CD14-positive monocyte (primary cell): ENCODE results near the gene COPG2. TPM values are rescaled to one million over a fixed set of nuclear protein-coding genes. Genes with fewer than 3 reads are reported as not detected.
"Not testable (repeated sequence)": the region's sequence is repeated elsewhere in the genome, so short reads cannot be mapped to it uniquely, and the experiment has no call there.

ENCODE experiments used
- DNase-seq, 3 donors: peaks; one replicate each; pipeline ENCODE4 v3.0.0-alpha.2; 2011 to 2022
- H2AFZ ChIP-seq: 2 replicates; pipeline ENCODE4 v1.6.0; 2012; ENCODE audit warnings: mild to moderate bottlenecking, low read depth, low read length, inconsistent platforms; ENCODE audit not compliant: insufficient read depth, poor library complexity, severe bottlenecking
- H3K27ac ChIP-seq, 2 donors: 1 replicate in 1 of 2; 2 replicates in 1 of 2; pipeline ENCODE4 v1.5.1; 2012 to 2013; ENCODE audit warnings: low read length in 2 of 2, control low read depth in 1 of 2, inconsistent platforms in 1 of 2, low read depth in 1 of 2, mild to moderate bottlenecking in 1 of 2
- H3K27me3 ChIP-seq, 2 donors: one replicate each; pipeline versions ENCODE4 v1.6.0 to v1.6.1; 2011 to 2013; ENCODE audit warnings: low read length in 2 of 2; ENCODE audit not compliant: control insufficient read depth in 2 of 2, insufficient read depth in 2 of 2
- H3K36me3 ChIP-seq, 2 donors: replicated peaks in 1 of 2; 1 replicate in 1 of 2; 2 replicates in 1 of 2; pipeline versions ENCODE4 v1.5.1 to v1.6.1; 2012 to 2013; ENCODE audit warnings: low read length in 2 of 2, control low read depth in 1 of 2, inconsistent platforms in 1 of 2, mild to moderate bottlenecking in 1 of 2; ENCODE audit not compliant: insufficient read depth in 2 of 2, control insufficient read depth in 1 of 2
- H3K4me1 ChIP-seq, 2 donors: 1 replicate in 1 of 2; 2 replicates in 1 of 2; pipeline versions ENCODE4 v1.5.1 to v1.6.1; 2012 to 2013; ENCODE audit warnings: low read length in 2 of 2, control low read depth in 1 of 2, inconsistent platforms in 1 of 2, mild to moderate bottlenecking in 1 of 2, moderate library complexity in 1 of 2; ENCODE audit not compliant: insufficient read depth in 2 of 2, control insufficient read depth in 1 of 2
- H3K4me2 ChIP-seq: replicated peaks from 2 replicates; pipeline ENCODE3; 2012; ENCODE audit warnings: low read length, moderate library complexity, mild to moderate bottlenecking; ENCODE audit not compliant: poor library complexity, severe bottlenecking; ENCODE audit errors: extremely low read depth
- H3K4me3 ChIP-seq, 3 experiments: fragments of 200-600 bp in 1 of 3; sonication (generic) in 1 of 3; replicated peaks in 1 of 3; 1 replicate in 2 of 3; 2 replicates in 1 of 3; pipeline ENCODE4 v1.5.1; 2011 to 2013; ENCODE audit warnings: low read length in 3 of 3, mild to moderate bottlenecking in 3 of 3, control low read depth in 2 of 3, low read depth in 2 of 3, inconsistent platforms in 1 of 3, moderate library complexity in 1 of 3
- H3K79me2 ChIP-seq: 2 replicates; pipeline ENCODE4 v1.6.0; 2012; ENCODE audit warnings: mild to moderate bottlenecking, control low read depth, inconsistent platforms, low read length, moderate library complexity; ENCODE audit not compliant: insufficient read depth
- H3K9ac ChIP-seq: 2 replicates; pipeline ENCODE4 v1.6.0; 2017; ENCODE audit warnings: low read length, mild to moderate bottlenecking; ENCODE audit not compliant: insufficient read depth, poor library complexity, severe bottlenecking
- H3K9me3 ChIP-seq, 2 donors: replicated peaks in 1 of 2; 1 replicate in 1 of 2; 2 replicates in 1 of 2; pipeline versions ENCODE4 v1.5.1 to v1.6.1; 2012 to 2013; ENCODE audit warnings: low read length in 2 of 2, control low read depth in 1 of 2; ENCODE audit not compliant: control insufficient read depth in 1 of 2, insufficient read depth in 1 of 2
- H4K20me1 ChIP-seq: 2 replicates; pipeline ENCODE4 v1.6.0; 2012; ENCODE audit warnings: mild to moderate bottlenecking, low read length, control low read depth, moderate library complexity; ENCODE audit not compliant: insufficient read depth
- H3K27ac Mint-ChIP-seq, 7 donors: one replicate each; pipeline ENCODE4 v1.8.0; 2020; ENCODE audit warnings: mild to moderate bottlenecking in 7 of 7, mixed read lengths in 7 of 7, moderate library complexity in 6 of 7, inconsistent platforms in 2 of 7
- H3K27me3 Mint-ChIP-seq, 3 donors: one replicate each; pipeline ENCODE4 v1.8.0; 2021 to 2022; ENCODE audit warnings: low read depth in 3 of 3, mild to moderate bottlenecking in 3 of 3, mixed read lengths in 3 of 3, moderate library complexity in 3 of 3, inconsistent platforms in 1 of 3
- H3K36me3 Mint-ChIP-seq, 2 donors: one replicate each; pipeline ENCODE4 v1.8.0; 2020; ENCODE audit warnings: mixed read lengths in 2 of 2, inconsistent platforms in 1 of 2, mild to moderate bottlenecking in 1 of 2
- H3K4me1 Mint-ChIP-seq: one replicate; pipeline ENCODE4 v1.8.0; 2020; ENCODE audit warnings: mild to moderate bottlenecking, mixed read lengths
- H3K4me3 Mint-ChIP-seq, 2 donors: one replicate each; pipeline ENCODE4 v1.8.0; 2020; ENCODE audit warnings: mild to moderate bottlenecking in 2 of 2, mixed read lengths in 2 of 2, moderate library complexity in 1 of 2
- H3K9me3 Mint-ChIP-seq, 7 donors: one replicate each; pipeline ENCODE4 v1.8.0; 2020 to 2022; ENCODE audit warnings: mixed read lengths in 7 of 7, mild to moderate bottlenecking in 6 of 7, moderate library complexity in 6 of 7, inconsistent platforms in 2 of 7
- CTCF ChIP-seq: fragments of 200-600 bp; IDR thresholded peaks from one replicate; pipeline ENCODE4 v1.8.0; 2022; ENCODE audit warnings: antibody characterized with exemption, mild to moderate bottlenecking
- WGBS: methylation state at CpG from one replicate; pipeline ENCODE4 v1.1.5; 2013; ENCODE audit warnings: missing lambda C conversion rate; ENCODE audit not compliant: insufficient coverage; 5-methylcytosine and 5-hydroxymethylcytosine counted together
- intact Hi-C, 2 donors: fragments of 100-400 bp; cut with micrococcal nuclease; formaldehyde crosslinking; loops; one replicate each; pipeline versions ENCODE4 v1.15.0 to v1.15.1; 2023
- polyA plus RNA-seq, 3 donors: library from polyadenylated mRNA; depleted of rRNA in 1 of 3; unstranded in 2 of 3; stranded (reverse) in 1 of 3; fragments of 300-500 nt in 2 of 3; fragments of >200 nt in 1 of 3; fragmentation: Illumina TruSeq in 2 of 3; gene quantifications; 1 replicate in 2 of 3; 2 replicates in 1 of 3; pipeline ENCODE4 v1.2.3, GENCODE V29; 2012 to 2021

COPG2 gene
- polyA plus RNA-seq, 3 donors, result 2.7 to 10.3 (median 9.6) TPM

- TF ChIP-seq CTCF, result no peak
- Histone ChIP-seq H3K79me2 (no peaks in the 10 kb centered on the region), H4K20me1 (no peaks in the 10 kb centered on the region), H3K36me3 (peaks cover 7 to 74% of the 10 kb centered on the region in 2 donors), H3K4me2 (no peak overlapping the region), H3K9ac (no peak overlapping the region), H3K4me3 (no peak overlapping the region), H2AFZ (no peak overlapping the region), H3K27ac (no peak overlapping the region), H3K27me3 (no peaks in the 10 kb centered on the region), H3K9me3 (no peaks in the 10 kb centered on the region), H3K4me1 (no peaks in the 10 kb centered on the region)
- WGBS, result 100% methylated on average over 1 of the region's 1 CpG
- Mint-ChIP-seq H3K4me1 (no peaks in the 10 kb centered on the region), H3K9me3 (no peaks in the 10 kb centered on the region), H3K27ac (no peak overlapping the region), H3K27me3 (no peaks in the 10 kb centered on the region), H3K36me3 (peaks cover 32 to 38% of the 10 kb centered on the region in 2 donors), H3K4me3 (no peak overlapping the region)
- DNase-seq, result no peak
- intact Hi-C loops, result no loop called here
Measured at GRCh38 chr7:130544356-130544755, 124.2 kb downstream of the COPG2 start.

- no peaks in the 10 kb centered on the region for H3K9me3 Mint-ChIP-seq
- TF ChIP-seq CTCF, result no peak
- no peak overlapping the region for H2AFZ ChIP-seq
- no peaks in the 10 kb centered on the region for H3K27me3 Mint-ChIP-seq
- peaks cover 27 to 32% of the 10 kb centered on the region in 2 donors for H3K36me3 Mint-ChIP-seq
- H3K36me3 ChIP-seq, result peaks cover 7 to 66% of the 10 kb centered on the region in 2 donors
- intact Hi-C loops, result no loop called here
- H3K4me3 ChIP-seq, result no peak overlapping the region
- DNase-seq, result no peak
- no peak overlapping the region for H3K27ac Mint-ChIP-seq
- 100% methylated on average over 2 of the region's 2 CpGs for WGBS
- no peaks in the 10 kb centered on the region for H3K27me3 ChIP-seq
- no peak overlapping the region for H3K4me3 Mint-ChIP-seq
- H3K9me3 ChIP-seq, result no peaks in the 10 kb centered on the region
- no peaks in the 10 kb centered on the region for H3K4me1 Mint-ChIP-seq
- H3K27ac ChIP-seq, result no peak overlapping the region
- H3K79me2 ChIP-seq, result no peaks in the 10 kb centered on the region
- H4K20me1 ChIP-seq, result no peaks in the 10 kb centered on the region
- no peak overlapping the region for H3K9ac ChIP-seq
- H3K4me2 ChIP-seq, result no peak overlapping the region
- no peaks in the 10 kb centered on the region for H3K4me1 ChIP-seq
Measured at GRCh38 chr7:130543487-130544010, 125.0 kb downstream of the COPG2 start.

GRCh38 chr7:130542297-130542696, 126.3 kb downstream of the COPG2 start:
- H3K27ac ChIP-seq, H3K9ac ChIP-seq, H3K27ac Mint-ChIP-seq, H3K4me2 ChIP-seq, H3K27me3 Mint-ChIP-seq, H3K4me3 Mint-ChIP-seq, H3K4me3 ChIP-seq, H3K4me1 Mint-ChIP-seq, H4K20me1 ChIP-seq, H3K27me3 ChIP-seq, H3K79me2 ChIP-seq, DNase-seq, H3K4me1 ChIP-seq, H2AFZ ChIP-seq, H3K9me3 Mint-ChIP-seq, intact Hi-C loops, H3K9me3 ChIP-seq: not testable (repeated sequence)
- 91% methylated on average over 4 of the region's 4 CpGs for WGBS
- peaks cover 4 to 53% of the 10 kb centered on the region in 2 donors for H3K36me3 ChIP-seq
- H3K36me3 Mint-ChIP-seq, result peaks cover 15 to 24% of the 10 kb centered on the region in 2 donors
